ENCODE data around the gene CHD9NB. TPM values are rescaled to one million over a fixed set of nuclear protein-coding genes. Genes with fewer than 3 reads are reported as not detected.
"Not testable (repeated sequence)": the region's sequence is repeated elsewhere in the genome, so short reads cannot be mapped to it uniquely, and the experiment has no call there.

CHD9NB gene
- polyA plus RNA-seq, 2 of the 4 experiments (the other 2 are of a cell fraction) = 2.0 to 2.8 TPM

- CTCF ChIA-PET = interaction anchor here (1.0 kb wide), 1 partner anchor 20 kb away, joined by 3 read pairs; no protein-coding TSS in a partner anchor
- POLR2A ChIA-PET = interaction anchor here (0.7 kb wide), 1 partner anchor 11 kb away, joined by 3 read pairs; the partner anchor contains the start of gene CHD9NB
These were observed 11.2 kb downstream of the CHD9NB start for GRCh38 chr16:53041320-53042051.

GRCh38 chr16:53040788-53041187 is 11.9 kb downstream of the CHD9NB start:
- no peak overlapping the region for H3K4me3 ChIP-seq
- H3K4me2 ChIP-seq = no peak overlapping the region
- no peak for DNase-seq (ENCODE audit: low read depth in 1 of 2, low spot score in 1 of 2)
- POLR2A ChIA-PET = no interaction called here
- no peaks in the 10 kb centered on the region for H3K9me3 ChIP-seq
- FAIRE-seq = no peak
- peaks cover 24% of the 10 kb centered on the region for H3K4me1 ChIP-seq
- CTCF ChIA-PET = no interaction called here
- 81% methylated on average over 1 of the region's 1 CpG for WGBS (ENCODE audit: missing lambda C conversion rate)
- no peak overlapping the region for H3K27ac ChIP-seq
- ATAC-seq = no peak
- TF ChIP-seq MAFK (IDR thresholded peaks at IDR 0.05; ENCODE audit: partially characterized antibody) (no peak), BHLHE40 (IDR thresholded peaks at IDR 0.05; ENCODE audit: low read depth, low read length) (no peak), HEYL (CRISPR knock-in tag; IDR thresholded peaks at IDR 0.05) (no peak), CBX8 (IDR thresholded peaks at IDR 0.05) (no peak), NPAS2 (CRISPR knock-in tag; IDR thresholded peaks at IDR 0.05; ENCODE audit: borderline replicate concordance) (no peak), SMC3 (IDR thresholded peaks at IDR 0.05) (no peak), JUNB (IDR thresholded peaks at IDR 0.05) (no peak), ZSCAN20 (CRISPR knock-in tag; IDR thresholded peaks at IDR 0.05) (no peak), E2F6 (IDR thresholded peaks at IDR 0.05; ENCODE audit: borderline replicate concordance, low read depth) (no peak), CBX2 (IDR thresholded peaks at IDR 0.05; ENCODE audit: borderline replicate concordance, low read depth) (no peak), HDAC2 (IDR thresholded peaks at IDR 0.05) (no peak), CEBPB (IDR thresholded peaks at IDR 0.05) (no peak), SREBF2 (IDR thresholded peaks at IDR 0.05) (no peak), RCOR1 (IDR thresholded peaks at IDR 0.05; ENCODE audit: low read depth, low read length) (no peak), FOXS1 (CRISPR knock-in tag; IDR thresholded peaks at IDR 0.05) (no peak), HOXA7 (CRISPR knock-in tag; IDR thresholded peaks at IDR 0.05) (no peak), JUN (IDR thresholded peaks at IDR 0.05) (no peak)

More at GRCh38 chr16:53041320-53042051, 11.2 kb downstream of the CHD9NB start:
- peak overlapping the region; percentile 30 to 54; a peak in 3 of 6 replicates for H3K27ac ChIP-seq
- TF ChIP-seq HEYL (CRISPR knock-in tag; IDR thresholded peaks at IDR 0.05) (no peak), HES2 (IDR thresholded peaks at IDR 0.05) (no peak), FOSL2 (IDR thresholded peaks at IDR 0.05) (no peak), FOSL2 (CRISPR knock-in tag; IDR thresholded peaks at IDR 0.05) (no peak), MAZ (IDR thresholded peaks at IDR 0.05; ENCODE audit: borderline replicate concordance, low read depth, low read length) (no peak), MAFK (IDR thresholded peaks at IDR 0.05; ENCODE audit: partially characterized antibody) (no peak), GATA3 (IDR thresholded peaks at IDR 0.05; ENCODE audit: borderline replicate concordance) (no peak), ZSCAN20 (CRISPR knock-in tag; IDR thresholded peaks at IDR 0.05) (no peak), BCL3 (IDR thresholded peaks at IDR 0.05) (no peak), EP300 (IDR thresholded peaks at IDR 0.05) (no peak), EHMT2 (IDR thresholded peaks at IDR 0.05; ENCODE audit: low read depth) (no peak), RNF2 (IDR thresholded peaks at IDR 0.05; ENCODE audit: borderline replicate concordance, low read depth) (no peak), USF2 (IDR thresholded peaks at IDR 0.05) (no peak), HOXB5 (CRISPR knock-in tag; IDR thresholded peaks at IDR 0.05) (no peak), EHF (CRISPR knock-in tag; IDR thresholded peaks at IDR 0.05) (no peak)
- no peaks in the 10 kb centered on the region for H3K9me3 ChIP-seq
- H3K4me3 ChIP-seq = no peak overlapping the region
- DNase-seq (ENCODE audit: low read depth in 1 of 2, low spot score in 1 of 2) (no peak), ATAC-seq (no peak), FAIRE-seq (no peak)
- H3K4me2 ChIP-seq = no peak overlapping the region
- peaks cover 24% of the 10 kb centered on the region for H3K4me1 ChIP-seq
- WGBS (ENCODE audit: missing lambda C conversion rate) = 77% methylated on average over 4 of the region's 4 CpGs

GRCh38 chr16:53036711-53037110 is 16.0 kb downstream of the CHD9NB start:
- H3K4me1 ChIP-seq; FAIRE-seq; ATAC-seq; POLR2A ChIA-PET; H3K4me3 ChIP-seq; H3K4me2 ChIP-seq; DNase-seq (ENCODE audit: low read depth in 1 of 2, low spot score in 1 of 2); H3K27ac ChIP-seq: not testable (repeated sequence)
- peaks cover 11% of the 10 kb centered on the region; the same call in 2 of the 3 replicates for H3K9me3 ChIP-seq
- CTCF ChIA-PET = interaction anchor here (0.5 to 1.9 kb wide), 4 partner anchors 10 to 526 kb away, joined by 3 to 8 read pairs (median 4); no protein-coding TSS in a partner anchor
- WGBS (ENCODE audit: missing lambda C conversion rate) = 53% methylated on average over 6 of the region's 6 CpGs
